ENCODE results near the gene APC.

The APC gene

GRCh38 chr5:112763165-112763564 is 25.5 kb downstream of the APC start:
- no peak for TF ChIP-seq CTCF (IDR thresholded peaks at IDR 0.05; ENCODE audit: control insufficient read depth, extremely low read depth, insufficient read depth)
- DNase-seq (ENCODE audit: low read depth): no peak
- no peak overlapping the region for H3K4me3 ChIP-seq (ENCODE audit: low read depth, low read length)

- no peak for TF ChIP-seq CTCF (IDR thresholded peaks at IDR 0.05; ENCODE audit: control insufficient read depth, extremely low read depth, insufficient read depth)
- DNase-seq (ENCODE audit: low read depth): no peak
- no peak overlapping the region for H3K4me3 ChIP-seq (ENCODE audit: low read depth, low read length)
Measured at GRCh38 chr5:112772124-112772523, 34.4 kb downstream of the APC start.

GRCh38 chr5:112776301-112776856 is 38.7 kb downstream of the APC start:
- no peak overlapping the region for H3K4me3 ChIP-seq (ENCODE audit: low read depth, low read length)
- no peak for TF ChIP-seq CTCF (IDR thresholded peaks at IDR 0.05; ENCODE audit: control insufficient read depth, extremely low read depth, insufficient read depth)
- DNase-seq (ENCODE audit: low read depth): no peak

- TF ChIP-seq CTCF (IDR thresholded peaks at IDR 0.05; ENCODE audit: control insufficient read depth, extremely low read depth, insufficient read depth): no peak
- H3K4me3 ChIP-seq (ENCODE audit: low read depth, low read length): no peak overlapping the region
- DNase-seq (ENCODE audit: low read depth): no peak
Measured at GRCh38 chr5:112779531-112779930, 41.8 kb downstream of the APC start.

- DNase-seq (ENCODE audit: low read depth): no peak
- no peak for TF ChIP-seq CTCF (IDR thresholded peaks at IDR 0.05; ENCODE audit: control insufficient read depth, extremely low read depth, insufficient read depth)
Measured at GRCh38 chr5:112784726-112785125, 47.0 kb downstream of the APC start.

GRCh38 chr5:112787261-112787660 is 49.6 kb downstream of the APC start:
- DNase-seq (ENCODE audit: low read depth): no peak
- H3K4me3 ChIP-seq (ENCODE audit: low read depth, low read length): no peak overlapping the region
- TF ChIP-seq CTCF (IDR thresholded peaks at IDR 0.05; ENCODE audit: control insufficient read depth, extremely low read depth, insufficient read depth): no peak

More at GRCh38 chr5:112784726-112785125, 47.0 kb downstream of the APC start:
- no peak overlapping the region for H3K4me3 ChIP-seq (ENCODE audit: low read depth, low read length)

GRCh38 chr5:112787896-112788295 is 50.2 kb downstream of the APC start:
- TF ChIP-seq CTCF (IDR thresholded peaks at IDR 0.05; ENCODE audit: control insufficient read depth, extremely low read depth, insufficient read depth): no peak
- H3K4me3 ChIP-seq (ENCODE audit: low read depth, low read length): no peak overlapping the region
- DNase-seq (ENCODE audit: low read depth): no peak

All from LNCaP clone FGC (cell line).